K562 (cell line): ENCODE results near the gene SLC4A1.

Source experiments
- ETV5 ChIP-seq: sonication (generic); formaldehyde crosslinking; IDR thresholded peaks from 2 replicates; pipeline ENCODE4 v1.4.0; 2020; ENCODE audit warnings: low read depth, mild to moderate bottlenecking, missing genetic modification reagents
- KLF13 ChIP-seq: fragments of 450-650 bp; IDR thresholded peaks from 2 replicates; pipeline ENCODE4 v1.6.1; 2016; ENCODE audit warnings: missing genetic modification characterization, low read depth, mild to moderate bottlenecking, missing compliant biosample characterization, moderate library complexity, borderline replicate concordance
- SMC3 ChIP-seq: conservative IDR thresholded peaks from 2 replicates; pipeline ENCODE4 v1.6.1; 2011; ENCODE audit warnings: low read depth, low read length, improper control_type of control experiment; ENCODE audit not compliant: insufficient read depth
- SRF ChIP-seq, 2 experiments: fragments of 250-450, 450-650 bp in 1 of 2; sonication (Bioruptor Pico) in 1 of 2; sonication (generic) in 1 of 2; formaldehyde crosslinking; IDR thresholded peaks; 2 replicates each; pipeline versions ENCODE4 v1.5.0 to v1.5.1; 2020 to 2022; ENCODE audit warnings: mild to moderate bottlenecking in 1 of 2, missing genetic modification reagents in 1 of 2
- ZBTB33 ChIP-seq: sonication (generic); formaldehyde crosslinking; IDR thresholded peaks from 2 replicates; pipeline ENCODE4 v1.8.1; 2023; ENCODE audit warnings: mild to moderate bottlenecking, missing genetic modification reagents
- ZNF165 ChIP-seq: fragments of 250-450 bp; sonication (Bioruptor Pico); IDR thresholded peaks from 2 replicates; pipeline ENCODE4 v1.4.0; 2020; ENCODE audit warnings: borderline replicate concordance
- TF ChIP-seq, protein P1 (sequence below), 3 experiments: IDR thresholded peaks in 2 of 3; conservative IDR thresholded peaks in 1 of 3; 2 replicates each; pipeline ENCODE4 v1.5.1; 2011 to 2012; ENCODE audit warnings: low read length in 3 of 3, mild to moderate bottlenecking in 3 of 3, control low read depth in 2 of 3, improper control_type of control experiment in 1 of 3, inconsistent platforms in 1 of 3, low read depth in 1 of 3, mixed read lengths in 1 of 3, moderate library complexity in 1 of 3; ENCODE audit not compliant: insufficient read depth in 2 of 3

- TF ChIP-seq ZNF165 (CRISPR knock-in tag) (no peak), SRF (CRISPR knock-in tag; IDR thresholded peaks at IDR 0.05) (no peak), SMC3 (no peak), ZBTB33 (CRISPR knock-in tag) (no peak), ETV5 (CRISPR knock-in tag) (no peak), KLF13 (tag) (no peak)
- TF ChIP-seq, protein P1, sequence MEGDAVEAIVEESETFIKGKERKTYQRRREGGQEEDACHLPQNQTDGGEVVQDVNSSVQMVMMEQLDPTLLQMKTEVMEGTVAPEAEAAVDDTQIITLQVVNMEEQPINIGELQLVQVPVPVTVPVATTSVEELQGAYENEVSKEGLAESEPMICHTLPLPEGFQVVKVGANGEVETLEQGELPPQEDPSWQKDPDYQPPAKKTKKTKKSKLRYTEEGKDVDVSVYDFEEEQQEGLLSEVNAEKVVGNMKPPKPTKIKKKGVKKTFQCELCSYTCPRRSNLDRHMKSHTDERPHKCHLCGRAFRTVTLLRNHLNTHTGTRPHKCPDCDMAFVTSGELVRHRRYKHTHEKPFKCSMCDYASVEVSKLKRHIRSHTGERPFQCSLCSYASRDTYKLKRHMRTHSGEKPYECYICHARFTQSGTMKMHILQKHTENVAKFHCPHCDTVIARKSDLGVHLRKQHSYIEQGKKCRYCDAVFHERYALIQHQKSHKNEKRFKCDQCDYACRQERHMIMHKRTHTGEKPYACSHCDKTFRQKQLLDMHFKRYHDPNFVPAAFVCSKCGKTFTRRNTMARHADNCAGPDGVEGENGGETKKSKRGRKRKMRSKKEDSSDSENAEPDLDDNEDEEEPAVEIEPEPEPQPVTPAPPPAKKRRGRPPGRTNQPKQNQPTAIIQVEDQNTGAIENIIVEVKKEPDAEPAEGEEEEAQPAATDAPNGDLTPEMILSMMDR (IDR thresholded peaks at IDR 0.05 in 2 of 3, conservative IDR thresholded peaks at IDR 0.05 in 1 of 3; ENCODE audit: insufficient read depth in 2 of 3, low read depth in 1 of 3, low read length in 3 of 3): no peak
Measured at GRCh38 chr17:44207743-44208142, 60.2 kb downstream of the SLC4A1 start.
